NCI-H1105 treated with DMSO at 0.1 percent for 48 hours (cell line): Measurements from ENCODE around the gene CDK3.
"Not testable (repeated sequence)": the region's sequence is repeated elsewhere in the genome, so short reads cannot be mapped to it uniquely, and the experiment has no call there.

ENCODE experiments used
- DNase-seq: peaks from one replicate; lab custom pipeline; 2025; lab: John Stamatoyannopoulos, UW

CDK3 gene

GRCh38 chr17:76000755-76001521, at the start of gene CDK3:
TSS of gene CDK3 (plus strand) at chr17:76000855. CDS start at chr17:76001426, 571 bp downstream.
- DNase-seq = no peak

GRCh38 chr17:75950855-75951554, 49.6 kb upstream of the CDK3 start:
- no peak for DNase-seq

DNA sequence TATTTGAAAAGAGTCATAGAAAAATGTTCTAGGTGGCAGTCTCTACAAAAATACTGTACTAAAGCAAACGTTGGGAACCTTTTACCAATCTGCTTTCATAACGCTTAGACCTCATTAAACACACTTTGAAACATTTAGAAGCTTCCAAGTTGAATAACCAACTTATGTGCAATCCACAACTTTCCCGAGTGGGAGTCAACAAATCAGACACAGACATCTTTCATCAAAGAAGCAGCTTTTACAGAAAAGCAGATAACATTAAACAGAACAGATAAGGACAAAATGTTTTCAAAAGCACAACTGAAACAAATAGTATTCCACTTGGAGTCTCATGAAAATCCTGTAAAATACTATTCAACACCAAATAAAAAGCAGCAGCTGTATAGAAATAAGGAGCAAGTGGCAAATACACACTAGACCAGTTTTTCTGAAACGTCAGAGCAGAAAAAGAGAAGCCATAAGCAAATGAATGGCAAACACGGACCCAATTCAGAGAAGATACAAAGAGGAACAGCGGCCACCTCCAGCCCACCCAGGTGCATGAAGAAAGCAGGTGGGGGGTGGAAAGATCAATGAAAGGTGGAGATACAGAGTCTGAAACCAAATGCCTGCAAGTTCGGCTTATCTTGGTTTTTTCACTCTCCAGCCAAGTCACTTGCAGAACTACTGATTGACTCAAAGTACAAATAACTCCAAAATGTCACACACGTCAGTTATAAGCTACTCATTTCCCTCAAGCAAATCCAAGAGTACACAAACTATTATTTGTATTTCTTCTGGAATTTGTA, 41.4 kb upstream of the CDK3 start:
- DNase-seq = no peak

GRCh38 chr17:75959839-75960511, 40.7 kb upstream of the CDK3 start:
- no peak for DNase-seq

- DNase-seq = no peak
These were observed 35.2 kb upstream of the CDK3 start for GRCh38 chr17:75965468-75965867.

- not testable (repeated sequence) for DNase-seq
These were observed 31.6 kb upstream of the CDK3 start for GRCh38 chr17:75969044-75969443.

DNA sequence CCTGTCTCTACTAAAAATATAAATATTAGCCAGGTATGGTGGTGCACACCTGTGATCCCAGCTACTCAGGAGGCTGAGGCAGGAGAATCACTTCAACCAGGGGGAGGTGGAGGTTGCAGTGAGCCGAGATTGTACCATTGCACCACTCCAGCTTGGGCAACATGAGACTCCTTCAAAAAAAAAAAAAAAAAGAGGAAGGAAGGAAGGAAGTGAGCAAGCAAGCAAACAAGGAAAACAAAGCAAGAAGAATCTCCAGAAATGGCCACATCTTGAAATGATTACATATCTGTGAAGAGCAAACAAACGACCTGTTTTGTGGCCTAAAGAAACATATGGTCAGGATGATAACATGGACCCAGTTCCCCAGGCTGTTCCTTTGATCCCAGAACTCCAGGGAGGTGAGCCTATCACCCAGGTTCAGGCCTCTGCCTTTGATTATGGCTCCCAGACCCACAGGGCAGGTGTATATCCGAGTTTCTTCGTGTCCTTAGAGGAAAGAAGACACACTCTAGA, 30.6 kb upstream of the CDK3 start:
- no peak for DNase-seq

DNA sequence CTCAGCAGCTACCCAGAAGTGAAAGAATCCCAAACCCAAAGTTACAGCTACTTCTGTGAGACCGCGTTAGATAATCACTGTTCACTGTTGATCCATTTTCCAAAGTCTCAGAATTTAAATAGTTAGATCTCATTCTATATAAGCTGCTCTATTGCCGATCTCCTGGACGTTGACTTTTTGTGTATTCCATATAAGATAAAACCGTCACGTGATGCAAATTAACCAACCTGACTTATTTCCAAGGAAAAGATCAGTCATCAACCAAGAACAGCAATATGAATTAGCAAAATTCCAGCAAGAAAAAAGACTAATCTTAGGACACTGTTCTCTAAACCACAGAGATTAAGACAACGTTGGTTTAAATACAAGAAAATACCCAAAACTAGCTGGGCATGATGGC, 30.0 kb upstream of the CDK3 start:
- no peak for DNase-seq

DNA sequence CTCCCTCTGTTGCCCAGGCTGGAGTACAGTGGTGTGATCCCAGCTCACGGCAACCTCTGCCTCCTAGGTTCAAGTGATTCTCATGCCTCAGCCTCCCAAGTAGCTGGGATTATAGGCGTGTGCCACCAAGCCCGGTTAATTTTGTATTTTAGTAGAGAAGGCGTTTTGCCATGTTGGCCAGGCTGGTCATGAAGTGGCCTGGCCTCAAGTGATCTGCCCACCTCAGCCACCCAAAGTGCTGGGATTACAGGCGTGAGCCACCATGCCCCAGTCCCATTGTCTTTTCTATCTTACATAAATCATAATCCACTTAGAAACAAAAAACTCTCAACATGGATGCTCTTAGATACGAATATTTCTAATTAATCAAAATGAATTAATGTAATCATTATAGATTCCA, 25.5 kb upstream of the CDK3 start:
- DNase-seq = not testable (repeated sequence)

DNA sequence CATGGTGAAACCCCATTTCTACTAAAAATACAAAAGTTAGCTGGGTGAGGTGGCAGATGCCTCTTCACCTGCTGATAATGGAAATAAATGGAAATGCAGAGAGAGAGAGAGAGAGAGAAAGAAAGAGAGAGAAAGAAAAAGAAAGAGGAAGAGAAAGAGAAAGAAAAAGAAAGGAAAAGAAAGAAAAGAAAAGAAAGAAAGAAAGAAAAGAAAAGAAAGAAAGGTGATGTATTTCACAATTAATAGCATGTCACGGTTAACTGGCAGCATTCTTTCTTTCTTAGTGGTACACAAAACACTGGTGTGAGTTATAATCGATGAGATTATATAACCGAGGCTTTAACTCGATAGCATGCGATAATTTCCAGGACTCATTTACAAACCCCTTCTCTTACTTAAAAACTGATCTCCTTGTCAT, 24.9 kb upstream of the CDK3 start:
- DNase-seq = no peak

DNA sequence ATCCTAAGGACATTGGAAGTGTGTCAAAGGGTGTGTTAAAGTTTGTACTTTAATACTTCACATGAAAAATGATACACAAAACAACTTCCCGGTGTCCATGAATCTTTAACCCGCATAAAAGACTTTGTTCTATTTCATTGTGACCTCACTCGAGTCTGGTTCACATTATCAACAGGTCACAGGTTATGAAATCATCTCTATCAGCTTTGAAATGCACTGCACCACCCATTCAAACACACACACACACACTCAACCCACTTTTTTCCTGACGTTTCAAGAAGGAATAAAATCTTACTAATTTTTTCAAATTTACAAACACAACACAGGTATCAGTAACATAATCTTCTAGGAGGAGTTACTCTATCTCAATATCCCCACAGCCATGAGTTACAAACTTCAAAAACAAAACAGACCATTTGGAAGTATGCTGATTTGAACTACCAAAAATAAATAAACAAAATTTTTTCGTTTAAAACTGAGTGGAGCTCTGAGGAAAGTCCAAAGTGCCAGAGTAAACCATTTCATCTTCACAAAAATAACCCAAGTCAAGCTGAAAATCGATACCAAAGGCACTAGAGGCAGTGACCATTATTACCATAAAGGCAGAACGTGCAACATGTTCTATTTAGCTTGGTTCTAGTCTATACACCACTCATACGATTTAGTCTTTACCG, 24.3 kb upstream of the CDK3 start:
- no peak for DNase-seq

DNA sequence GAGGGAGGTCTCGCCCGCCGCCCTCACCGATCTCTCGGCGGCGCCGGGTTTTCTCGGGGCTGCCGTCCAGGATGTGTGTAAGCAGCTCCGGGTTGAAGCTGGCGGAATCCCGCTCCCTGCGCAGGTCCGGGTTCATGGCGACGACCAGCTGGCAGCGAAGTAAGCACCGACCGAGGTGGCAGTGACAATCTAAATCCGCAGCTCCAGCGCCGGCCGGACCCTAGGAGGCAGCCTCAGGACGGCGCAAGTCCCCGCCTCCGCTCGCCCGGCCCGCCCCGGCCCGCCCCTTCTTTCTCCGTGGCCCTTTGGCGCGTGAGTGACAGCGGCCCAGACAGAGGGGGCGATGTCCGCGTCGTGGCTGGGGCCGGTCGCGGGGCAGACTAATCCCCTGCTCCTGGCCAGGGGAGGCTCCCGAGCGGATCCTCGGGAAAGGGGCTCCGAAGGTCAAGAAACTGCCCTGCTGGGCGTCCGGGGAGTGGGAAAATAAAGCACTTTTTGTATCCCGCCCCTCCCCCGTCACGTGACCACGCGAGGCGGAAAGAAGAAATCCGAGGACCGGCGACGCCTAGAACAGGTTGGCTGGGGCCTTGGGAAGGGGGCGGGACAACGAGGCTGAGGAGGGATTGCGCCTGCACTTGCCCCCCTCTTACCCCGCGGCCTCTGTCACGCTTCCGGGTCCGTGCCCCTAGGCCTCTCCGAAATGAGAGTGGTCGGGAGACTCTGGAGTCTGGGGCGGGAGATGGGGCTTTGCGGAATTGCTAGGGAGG, 21.5 kb upstream of the CDK3 start, which contains the start of the genes ACOX1 and TEN1:
Gene ACOX1, minus strand, starts transcription at position 229 of the 767 bp plus-strand sequence. Its CDS starts 93 bp downstream, at position 136.
Gene TEN1, plus strand, starts transcription at position 303 of the 767 bp plus-strand sequence. CDS start 6,953 bp downstream, outside the sequence.
- peak; percentile 95 for DNase-seq

DNA sequence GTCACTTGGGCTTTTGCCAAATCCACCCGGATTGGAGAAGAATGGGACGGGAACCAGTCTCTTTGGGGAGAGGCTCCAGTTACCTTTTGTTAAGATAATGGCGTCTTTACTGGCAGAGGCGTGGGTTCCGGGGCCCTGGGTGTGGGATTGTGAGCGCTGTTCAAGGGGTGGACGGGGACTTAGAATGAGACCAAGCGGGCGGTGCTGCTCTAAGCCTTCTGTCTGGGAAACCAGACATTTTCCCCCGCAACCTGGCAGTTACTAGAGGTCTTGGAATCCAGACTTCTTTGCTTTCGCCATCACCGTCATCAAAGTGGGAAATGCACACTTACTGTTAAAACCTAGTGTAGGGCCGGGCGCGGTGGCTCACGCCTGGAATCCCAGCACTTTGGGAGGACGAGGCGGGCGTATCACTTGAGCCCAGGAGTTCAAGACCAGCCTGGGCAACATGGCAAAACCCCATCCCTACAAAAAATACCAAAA, 20.9 kb upstream of the CDK3 start:
- no peak for DNase-seq

- no peak for DNase-seq
These were observed 20.3 kb upstream of the CDK3 start for GRCh38 chr17:75980188-75981018.

GRCh38 chr17:75981019-75981615, 19.5 kb upstream of the CDK3 start:
- DNase-seq = no peak

- DNase-seq = no peak
These were observed 17.0 kb upstream of the CDK3 start for GRCh38 chr17:75983501-75984181.

DNA sequence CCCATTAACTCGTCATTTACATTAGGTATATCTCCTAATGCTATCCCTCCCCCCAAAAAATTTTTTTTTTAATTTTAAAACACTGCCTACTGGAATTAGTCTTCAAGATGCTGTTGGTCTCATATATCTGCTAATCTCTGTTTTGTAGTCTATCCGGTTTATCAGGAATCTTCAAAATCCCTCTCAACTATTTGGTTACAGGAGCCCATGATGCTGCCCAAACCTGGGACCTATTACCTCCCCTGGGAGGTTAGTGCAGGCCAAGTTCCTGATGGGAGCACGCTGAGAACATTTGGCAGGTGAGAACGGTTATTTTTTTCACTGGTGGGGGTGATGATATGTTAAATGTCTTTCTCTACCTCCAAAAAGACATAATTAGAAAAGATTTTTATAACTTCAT, 14.7 kb upstream of the CDK3 start:
- no peak for DNase-seq

GRCh38 chr17:75987041-75987440, 13.6 kb upstream of the CDK3 start:
- DNase-seq = no peak
